HG03280 (cell line): ENCODE data around the gene MRPS35.

ENCODE experiments used
- ATAC-seq: cut with Tn5 transposase; IDR thresholded peaks from one replicate; pipeline ENCODE4 v1.9.1; 2021; ENCODE audit warnings: mild to moderate bottlenecking, moderate library complexity; ENCODE audit not compliant: unreplicated experiment

The MRPS35 gene

DNA sequence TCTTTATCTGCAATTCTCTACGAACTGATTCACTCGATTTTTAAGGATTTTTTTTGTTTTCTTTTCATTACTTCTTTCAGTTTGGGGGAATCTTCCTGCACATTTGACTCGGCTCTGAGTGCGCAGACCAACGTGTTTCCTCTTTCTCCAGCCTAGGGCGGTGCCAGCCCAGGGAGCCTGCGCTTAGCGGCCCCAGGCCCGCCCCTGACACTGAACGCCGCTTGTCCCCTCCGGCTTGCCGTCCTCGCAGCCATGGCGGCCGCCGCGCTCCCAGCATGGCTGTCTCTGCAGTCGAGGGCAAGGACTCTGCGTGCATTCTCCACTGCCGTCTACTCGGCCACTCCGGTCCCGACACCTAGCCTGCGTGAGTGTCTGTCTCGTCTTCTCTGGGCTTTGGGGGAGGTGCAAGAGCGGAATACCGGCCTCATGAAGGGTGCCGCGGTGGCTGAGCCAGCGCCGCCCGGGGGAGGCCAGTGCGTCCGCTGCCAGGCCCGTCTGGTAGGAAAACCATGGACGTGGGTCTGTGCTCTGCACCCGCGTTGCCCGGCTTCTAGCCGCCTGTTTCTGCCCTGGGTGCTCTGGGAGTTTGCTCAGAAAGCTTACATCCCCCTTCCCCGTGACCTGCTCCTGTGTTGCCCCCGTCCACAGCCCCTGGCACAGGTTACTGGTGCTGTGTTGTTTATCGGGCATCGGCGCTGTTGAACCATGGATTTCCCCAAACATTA lies at the start of gene MRPS35:
Gene MRPS35 (plus strand): TSS at position 241 of the 725 bp plus-strand sequence. CDS start 12 bp downstream, at position 253.
- peak; percentile 97 for ATAC-seq

- ATAC-seq, result no peak
Measured at GRCh38 chr12:27665704-27666103, 44.9 kb upstream of the MRPS35 start.

DNA sequence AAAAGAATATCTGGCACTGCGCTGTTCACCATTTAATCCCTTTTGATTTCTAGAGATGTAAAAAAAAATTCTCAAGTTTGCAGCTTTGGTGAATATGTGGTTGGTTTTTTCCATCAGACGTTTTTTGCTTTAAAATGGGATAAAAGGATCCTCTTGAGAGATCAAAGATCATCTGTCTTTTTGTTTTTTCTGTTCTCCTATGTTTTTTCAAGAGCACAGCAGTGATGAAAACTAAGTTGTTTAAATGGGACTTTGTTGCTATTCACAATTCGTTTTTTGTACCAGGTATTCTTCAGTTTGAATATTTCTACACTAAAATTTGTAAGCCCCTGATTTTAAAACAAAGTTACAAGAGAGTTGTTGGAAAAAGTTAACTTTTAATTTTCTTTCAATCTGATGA lies 44.1 kb upstream of the MRPS35 start:
- ATAC-seq, result no peak

DNA sequence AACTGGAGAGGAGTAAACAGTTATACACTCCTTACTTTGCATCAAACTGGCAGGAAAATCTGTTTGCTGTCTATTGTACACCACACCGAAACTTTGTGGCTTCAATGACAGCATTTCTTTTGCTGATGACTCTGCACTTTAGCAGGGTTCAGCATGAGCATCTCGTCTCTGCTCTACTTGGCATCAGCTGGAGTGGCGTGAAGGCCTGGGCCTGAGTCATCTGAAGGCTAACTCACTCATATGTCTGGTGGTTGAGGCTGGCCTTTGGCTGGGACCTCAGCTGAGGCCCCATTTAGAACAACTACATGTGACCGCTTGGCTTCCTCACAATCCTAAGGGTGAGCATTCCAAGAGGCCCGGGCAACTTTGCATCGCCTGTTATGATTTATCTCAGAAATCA lies 43.1 kb upstream of the MRPS35 start:
- ATAC-seq, result no peak

GRCh38 chr12:27672051-27672450 lies 38.6 kb upstream of the MRPS35 start:
- ATAC-seq, result no peak

DNA sequence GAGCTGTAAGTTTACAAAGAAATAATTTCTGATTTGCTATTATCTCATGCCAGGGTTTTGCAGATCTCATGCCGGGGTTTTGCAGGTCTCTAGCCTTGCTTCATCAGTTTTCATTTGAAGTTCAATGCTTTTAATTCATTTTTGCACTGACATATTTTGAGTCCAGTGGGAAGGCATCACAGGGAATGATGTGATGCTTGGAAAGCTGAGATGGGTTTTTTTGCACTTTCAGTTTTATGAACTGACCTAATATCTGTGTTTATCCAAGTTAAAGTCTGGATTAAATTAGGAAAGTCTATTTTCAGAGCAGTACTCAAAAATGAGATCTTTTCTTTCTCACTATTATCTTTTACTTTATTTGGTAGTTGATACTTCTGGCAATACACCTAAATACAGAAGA lies 38.0 kb upstream of the MRPS35 start:
- ATAC-seq, result no peak

DNA sequence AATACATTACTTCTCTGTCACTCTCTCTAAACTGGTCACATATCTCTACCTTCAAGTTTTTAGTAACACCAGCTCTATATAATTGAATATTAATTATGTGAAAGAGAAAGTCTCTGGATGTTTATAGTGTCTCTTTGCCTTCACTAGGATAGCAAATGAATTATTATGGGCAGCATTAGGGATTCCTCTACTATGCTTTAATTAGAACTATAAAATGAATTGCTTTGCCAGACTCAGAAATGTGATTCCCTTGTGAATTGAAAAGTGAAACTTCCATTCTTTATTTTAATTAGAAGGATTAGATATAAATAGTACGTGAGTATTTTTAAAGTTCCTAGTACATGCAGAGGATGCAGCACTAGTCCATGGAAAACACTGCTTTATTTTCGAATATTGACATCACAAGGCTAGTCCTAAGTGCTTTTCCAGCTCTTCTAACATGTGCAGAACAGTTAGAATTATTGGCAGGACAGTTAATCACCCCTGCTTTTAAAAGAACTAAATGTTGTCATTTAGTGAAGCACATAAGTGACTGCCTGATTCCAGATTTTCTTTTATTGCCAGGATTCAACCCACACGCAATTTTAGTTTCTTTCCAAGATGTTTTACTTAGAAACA lies 37.4 kb upstream of the MRPS35 start:
- no peak for ATAC-seq

DNA sequence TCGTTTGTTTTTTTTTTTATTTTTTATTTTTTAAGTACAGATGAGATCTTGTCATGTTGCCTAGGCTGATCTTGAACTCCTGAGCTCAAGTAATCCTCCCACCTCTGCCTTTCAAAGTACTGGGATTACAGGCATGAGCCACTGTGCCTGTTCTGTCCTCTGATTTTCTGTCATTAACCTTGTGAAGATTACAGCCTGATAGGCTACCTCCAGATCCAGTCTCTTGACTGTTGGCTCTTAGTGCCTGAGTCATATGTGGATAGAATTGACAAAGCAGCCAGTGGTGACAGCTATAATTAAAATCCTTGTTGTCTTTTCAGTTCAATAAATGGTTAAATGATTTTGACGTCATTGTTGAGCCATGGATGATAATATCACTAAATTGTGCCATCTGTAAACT lies 35.6 kb upstream of the MRPS35 start:
- no peak for ATAC-seq

- ATAC-seq, result no peak
Measured at GRCh38 chr12:27680619-27681018, 30.0 kb upstream of the MRPS35 start.

DNA sequence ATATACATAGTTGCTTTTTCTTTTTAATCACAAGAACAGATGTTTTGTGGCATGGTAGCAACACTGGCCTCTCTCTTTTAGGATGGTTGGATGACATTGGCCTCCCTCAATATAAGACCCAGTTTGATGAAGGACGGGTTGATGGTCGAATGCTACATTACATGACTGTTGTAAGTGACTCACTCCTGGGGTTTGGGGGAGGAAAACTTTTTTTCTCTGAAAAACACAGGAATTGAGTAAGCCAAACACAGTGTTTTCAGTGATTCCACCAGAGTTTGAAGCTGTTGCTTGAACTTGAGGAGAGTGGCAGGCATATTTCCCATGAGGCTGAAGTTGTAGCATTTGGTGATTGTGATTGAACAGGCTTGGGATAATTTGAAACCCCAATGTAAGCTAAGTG lies 28.1 kb upstream of the MRPS35 start:
- no peak for ATAC-seq

- no peak for ATAC-seq
Measured at GRCh38 chr12:27685274-27685673, 25.4 kb upstream of the MRPS35 start.

DNA sequence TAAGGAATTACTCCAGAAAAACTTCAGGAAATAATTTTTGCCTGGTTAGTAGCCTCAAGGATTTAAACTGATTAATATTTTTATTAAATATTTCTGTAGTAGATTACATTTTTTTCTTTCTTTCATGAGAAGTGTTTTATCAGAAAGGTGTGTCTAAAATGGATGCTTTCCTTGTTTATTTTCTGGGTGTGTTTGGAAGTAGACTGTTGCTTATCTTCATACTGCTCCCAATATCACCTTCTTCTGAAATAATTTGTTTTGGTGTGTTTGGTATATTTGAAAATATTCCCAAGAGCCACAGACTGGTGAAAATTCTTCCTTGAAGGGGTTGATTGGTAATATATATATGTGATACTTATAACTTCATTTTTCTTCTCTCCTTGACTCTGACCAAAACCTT lies 24.5 kb upstream of the MRPS35 start:
- ATAC-seq, result no peak

DNA sequence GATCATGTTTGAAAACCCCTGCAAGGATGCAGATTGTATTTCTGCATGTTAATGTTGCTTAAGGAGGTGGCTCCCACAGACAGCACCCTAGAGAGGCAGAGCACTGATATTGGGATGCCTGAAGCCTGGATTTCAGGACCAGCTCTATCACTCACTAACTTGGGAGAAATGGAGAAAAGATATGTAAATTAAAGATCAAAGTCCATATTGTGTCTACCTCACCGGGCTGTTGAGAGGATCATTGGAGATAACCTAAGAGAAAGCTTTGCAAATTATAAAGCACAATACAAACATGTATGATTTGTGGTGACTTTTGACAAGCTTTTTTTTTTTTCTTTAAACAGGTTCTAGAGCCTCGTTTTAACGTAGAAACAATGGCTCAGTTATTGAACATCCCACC lies 22.0 kb upstream of the MRPS35 start:
- no peak for ATAC-seq

DNA sequence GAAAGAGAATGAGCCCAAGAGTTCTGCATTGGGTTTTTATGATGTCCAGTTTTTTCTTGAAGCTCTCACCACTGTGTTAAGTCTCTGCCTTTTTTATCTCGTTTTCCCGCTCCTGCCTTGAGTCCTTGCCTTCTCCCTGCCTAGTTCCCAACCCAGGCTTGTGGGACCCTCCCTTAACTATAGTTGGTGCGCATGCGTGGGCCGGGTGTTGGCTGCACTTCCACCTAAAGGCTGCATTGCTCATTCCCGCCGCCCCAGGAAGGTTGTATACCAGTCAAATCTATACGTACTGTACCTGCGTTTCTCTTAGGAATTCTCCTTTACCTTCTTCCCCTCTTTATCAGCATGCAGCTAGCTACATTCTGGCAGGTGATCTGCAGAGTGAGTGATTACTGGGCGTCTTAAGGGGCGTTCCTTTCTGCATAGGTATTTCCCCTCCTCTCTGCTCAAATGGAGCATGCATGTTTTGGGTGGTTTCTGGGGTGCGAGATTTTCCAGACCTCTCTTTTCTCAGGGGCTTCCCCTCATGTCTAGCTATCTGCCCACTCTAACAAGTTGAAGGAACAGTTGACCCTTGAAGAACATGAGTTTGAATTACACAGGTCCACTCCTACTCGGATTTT lies 21.0 kb upstream of the MRPS35 start:
- ATAC-seq, result no peak

- ATAC-seq, result no peak
Measured at GRCh38 chr12:27693403-27693802, 17.2 kb upstream of the MRPS35 start.

GRCh38 chr12:27695556-27696292 lies 14.9 kb upstream of the MRPS35 start:
- ATAC-seq, result no peak

GRCh38 chr12:27696293-27696652 lies 14.4 kb upstream of the MRPS35 start, which contains the start of gene REP15:
REP15 (plus strand) TSS chr12:27696447; CDS start chr12:27696563, 116 bp downstream.
- no peak for ATAC-seq

DNA sequence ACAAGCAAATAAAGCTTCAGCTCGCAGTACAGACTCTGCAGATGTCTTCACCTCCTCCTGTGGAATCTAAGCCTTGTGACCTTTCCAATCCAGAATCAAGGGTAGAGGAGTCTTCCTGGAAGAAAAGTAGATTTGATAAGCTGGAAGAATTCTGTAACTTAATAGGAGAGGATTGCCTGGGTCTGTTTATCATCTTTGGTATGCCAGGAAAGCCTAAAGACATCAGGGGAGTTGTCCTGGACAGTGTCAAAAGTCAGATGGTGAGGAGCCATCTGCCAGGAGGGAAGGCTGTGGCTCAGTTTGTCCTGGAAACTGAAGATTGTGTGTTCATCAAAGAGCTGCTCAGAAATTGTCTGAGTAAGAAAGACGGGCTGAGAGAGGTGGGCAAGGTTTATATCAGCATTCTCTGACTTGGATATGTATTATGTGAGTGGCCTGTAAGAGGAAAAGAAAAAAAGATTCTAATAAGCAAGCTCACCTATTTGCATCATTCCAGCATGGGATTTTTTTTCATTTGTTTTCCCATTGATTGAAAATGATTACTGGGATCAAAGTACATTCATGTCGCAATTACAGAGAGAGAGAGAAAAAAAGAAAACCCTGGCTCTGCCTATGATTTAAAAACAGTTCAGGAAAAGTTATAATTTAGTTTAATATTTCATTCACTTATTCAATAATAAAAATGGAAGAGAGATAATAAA lies 13.6 kb upstream of the MRPS35 start:
- ATAC-seq, result no peak

DNA sequence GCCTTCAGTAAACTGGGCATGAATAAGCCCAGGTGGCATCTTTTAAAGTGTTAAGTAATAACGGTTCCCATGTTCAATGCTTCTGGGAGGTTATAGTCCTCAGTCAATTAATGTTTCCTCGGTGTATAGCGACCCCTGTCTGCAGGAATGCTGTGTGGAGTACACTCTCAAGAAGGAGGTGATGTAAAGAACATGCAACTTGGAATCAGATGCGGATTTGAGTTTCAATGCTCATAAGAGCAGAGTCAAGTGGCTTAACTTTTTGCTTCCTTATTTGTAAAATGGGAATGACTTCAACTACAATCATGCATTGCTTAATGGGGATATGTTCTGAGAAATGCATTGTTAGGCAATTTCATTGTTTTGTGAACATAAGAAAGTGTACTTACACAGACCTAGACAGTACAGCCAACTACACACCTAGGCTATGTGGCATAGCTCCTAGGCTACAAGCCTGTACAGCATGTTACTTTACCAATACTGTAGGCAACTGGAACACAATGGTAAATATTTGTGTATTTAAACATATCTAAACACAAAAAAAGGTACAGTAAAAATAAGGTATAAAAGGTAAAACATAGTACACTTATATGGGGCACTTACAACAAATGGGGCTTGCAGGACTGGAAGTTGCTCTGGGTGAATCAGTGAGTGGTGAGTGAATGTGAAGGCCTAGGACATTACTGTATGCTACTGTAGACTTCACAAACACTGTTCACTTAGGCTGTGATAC lies 6.7 kb upstream of the MRPS35 start:
- peak; percentile 90 for ATAC-seq

DNA sequence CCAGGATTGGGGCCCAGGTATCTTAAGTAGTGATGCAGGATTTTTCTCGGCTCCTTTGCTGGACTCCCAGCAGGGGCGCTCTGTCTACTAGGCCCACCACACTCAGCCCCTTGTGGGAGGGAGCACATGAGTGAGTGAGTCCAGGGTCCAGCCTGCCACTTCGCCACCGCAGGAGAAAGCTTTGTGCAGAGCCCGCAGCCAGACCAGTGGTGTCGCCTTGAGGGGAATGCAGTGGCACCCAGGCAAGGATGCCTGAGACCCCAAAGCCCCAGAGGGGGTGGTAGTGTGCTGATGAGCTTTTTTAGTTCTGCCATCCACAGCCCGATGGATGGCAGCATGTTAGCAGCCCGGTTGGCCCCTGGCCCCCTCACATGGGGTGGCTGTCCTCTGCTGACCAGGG lies 5.4 kb upstream of the MRPS35 start:
- no peak for ATAC-seq
